OCI-LY1 (cell line): Measurements from ENCODE around the gene CRYAB.

Experiments
- H2AFZ ChIP-seq: fragments of 200-600 bp; sonication (generic), shearing (Covaris generic); 2 replicates; pipeline ENCODE4 v1.6.0; 2014; ENCODE audit warnings: antibody characterized with exemption, mild to moderate bottlenecking, low read length
- H3F3A ChIP-seq: fragments of 200-600 bp; sonication (generic), shearing (Covaris generic); 2 replicates; pipeline ENCODE4 v1.6.0; 2014; ENCODE audit warnings: mild to moderate bottlenecking, antibody characterized with exemption, low read length, moderate library complexity; ENCODE audit not compliant: insufficient read depth
- H3K27ac ChIP-seq: fragments of 200-600 bp; sonication (generic); 2 replicates; pipeline ENCODE4 v1.5.1; 2014; ENCODE audit warnings: low read length, mixed run types, mild to moderate bottlenecking, low read depth; ENCODE audit not compliant: poor library complexity, severe bottlenecking
- H3K27me3 ChIP-seq: fragments of 200-600 bp; sonication (generic); 2 replicates; pipeline ENCODE4 v1.6.0; 2014; ENCODE audit warnings: antibody characterized with exemption, mild to moderate bottlenecking, low read length, moderate library complexity; ENCODE audit not compliant: insufficient read depth
- H3K36me3 ChIP-seq: fragments of 200-600 bp; sonication (generic); 2 replicates; pipeline ENCODE4 v1.6.1; 2014; ENCODE audit warnings: mild to moderate bottlenecking, antibody characterized with exemption, low read length, moderate library complexity, mixed read lengths; ENCODE audit not compliant: insufficient read depth
- H3K4me1 ChIP-seq: fragments of 200-600 bp; sonication (generic); 2 replicates; pipeline ENCODE4 v1.5.1; 2014; ENCODE audit warnings: mild to moderate bottlenecking, low read length, moderate library complexity; ENCODE audit not compliant: insufficient read depth, severe bottlenecking
- H3K4me2 ChIP-seq: fragments of 200-600 bp; sonication (generic), shearing (Covaris generic); 2 replicates; pipeline ENCODE4 v1.6.1; 2014; ENCODE audit warnings: low read length
- H3K4me3 ChIP-seq: fragments of 200-600 bp; sonication (generic); 2 replicates; pipeline ENCODE4 v1.5.1; 2014; ENCODE audit warnings: low read length, low read depth, mild to moderate bottlenecking, mixed read lengths; ENCODE audit not compliant: poor library complexity, severe bottlenecking
- H3K79me2 ChIP-seq: fragments of 200-600 bp; shearing (Covaris generic); 2 replicates; pipeline ENCODE4 v1.6.1; 2016; ENCODE audit warnings: mixed run types, low read length, mixed read lengths; ENCODE audit not compliant: insufficient read depth
- H3K9ac ChIP-seq: fragments of 200-600 bp; sonication (generic), shearing (Covaris generic); 2 replicates; pipeline ENCODE4 v1.6.1; 2014; ENCODE audit warnings: mild to moderate bottlenecking, low read length, mixed read lengths
- H3K9me2 ChIP-seq: fragments of 200-600 bp; sonication (generic), shearing (Covaris generic); 2 replicates; pipeline ENCODE4 v1.6.1; 2014; ENCODE audit warnings: low read depth, mild to moderate bottlenecking, low read length, mixed read lengths
- H3K9me3 ChIP-seq: fragments of 200-600 bp; shearing (Covaris generic); 2 replicates; pipeline ENCODE4 v1.6.1; 2014; ENCODE audit warnings: low read length, mixed read lengths
- H4K20me1 ChIP-seq: fragments of 200-600 bp; sonication (generic), shearing (Covaris generic); 2 replicates; pipeline ENCODE4 v1.6.0; 2016; ENCODE audit warnings: mild to moderate bottlenecking, low read length; ENCODE audit not compliant: insufficient read depth
- EZH2 ChIP-seq: fragments of 200-600 bp; sonication (generic), shearing (Covaris generic); IDR thresholded peaks from 2 replicates; pipeline ENCODE4 v1.8.0; 2017; ENCODE audit warnings: borderline replicate concordance, mixed run types, mild to moderate bottlenecking, antibody characterized with exemption, low read length, moderate library complexity, mixed read lengths
- TF ChIP-seq, protein P1 (sequence below): fragments of 200-600 bp; sonication (generic), shearing (Covaris generic); IDR thresholded peaks from 2 replicates; pipeline ENCODE4 v1.5.1; 2017; ENCODE audit warnings: mild to moderate bottlenecking, antibody characterized with exemption, low read length, moderate library complexity, mixed read lengths

Gene CRYAB

DNA sequence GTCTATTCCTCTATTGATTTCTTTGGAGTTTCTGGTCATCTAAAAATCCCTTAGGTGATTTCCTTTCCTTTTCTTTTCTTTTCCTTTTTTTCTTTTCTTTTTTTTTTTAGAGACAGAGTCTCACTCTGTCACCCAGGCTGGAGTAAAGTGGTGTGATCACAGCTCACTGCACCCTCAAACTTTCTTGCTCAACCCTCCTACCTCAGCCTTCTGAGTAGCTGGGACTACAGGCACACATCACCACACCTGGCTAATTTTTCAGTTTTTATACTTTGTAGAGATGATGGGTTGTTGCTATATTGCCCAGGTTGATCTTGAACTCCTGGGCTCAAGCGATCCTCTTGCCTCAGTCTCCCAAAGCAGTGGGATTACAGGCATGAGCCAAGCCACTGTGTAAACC lies 5.2 kb upstream of the CRYAB start:
- H3K4me3 ChIP-seq: no peak overlapping the region
- H3K27me3 ChIP-seq: peaks cover 7% of the 10 kb centered on the region; the same call in 1 of the 2 replicates
- H3K9ac ChIP-seq: no peak overlapping the region
- no peaks in the 10 kb centered on the region for H3F3A ChIP-seq
- no peaks in the 10 kb centered on the region for H3K9me3 ChIP-seq
- no peaks in the 10 kb centered on the region for H4K20me1 ChIP-seq
- no peak overlapping the region for H3K27ac ChIP-seq
- H2AFZ ChIP-seq: no peak overlapping the region
- H3K79me2 ChIP-seq: no peaks in the 10 kb centered on the region
- H3K4me1 ChIP-seq: no peaks in the 10 kb centered on the region
- no peaks in the 10 kb centered on the region for H3K36me3 ChIP-seq
- no peaks in the 10 kb centered on the region for H3K9me2 ChIP-seq
- TF ChIP-seq, protein P1, sequence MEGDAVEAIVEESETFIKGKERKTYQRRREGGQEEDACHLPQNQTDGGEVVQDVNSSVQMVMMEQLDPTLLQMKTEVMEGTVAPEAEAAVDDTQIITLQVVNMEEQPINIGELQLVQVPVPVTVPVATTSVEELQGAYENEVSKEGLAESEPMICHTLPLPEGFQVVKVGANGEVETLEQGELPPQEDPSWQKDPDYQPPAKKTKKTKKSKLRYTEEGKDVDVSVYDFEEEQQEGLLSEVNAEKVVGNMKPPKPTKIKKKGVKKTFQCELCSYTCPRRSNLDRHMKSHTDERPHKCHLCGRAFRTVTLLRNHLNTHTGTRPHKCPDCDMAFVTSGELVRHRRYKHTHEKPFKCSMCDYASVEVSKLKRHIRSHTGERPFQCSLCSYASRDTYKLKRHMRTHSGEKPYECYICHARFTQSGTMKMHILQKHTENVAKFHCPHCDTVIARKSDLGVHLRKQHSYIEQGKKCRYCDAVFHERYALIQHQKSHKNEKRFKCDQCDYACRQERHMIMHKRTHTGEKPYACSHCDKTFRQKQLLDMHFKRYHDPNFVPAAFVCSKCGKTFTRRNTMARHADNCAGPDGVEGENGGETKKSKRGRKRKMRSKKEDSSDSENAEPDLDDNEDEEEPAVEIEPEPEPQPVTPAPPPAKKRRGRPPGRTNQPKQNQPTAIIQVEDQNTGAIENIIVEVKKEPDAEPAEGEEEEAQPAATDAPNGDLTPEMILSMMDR: no peak
- no peak for TF ChIP-seq EZH2
- H3K4me2 ChIP-seq: no peak overlapping the region

DNA sequence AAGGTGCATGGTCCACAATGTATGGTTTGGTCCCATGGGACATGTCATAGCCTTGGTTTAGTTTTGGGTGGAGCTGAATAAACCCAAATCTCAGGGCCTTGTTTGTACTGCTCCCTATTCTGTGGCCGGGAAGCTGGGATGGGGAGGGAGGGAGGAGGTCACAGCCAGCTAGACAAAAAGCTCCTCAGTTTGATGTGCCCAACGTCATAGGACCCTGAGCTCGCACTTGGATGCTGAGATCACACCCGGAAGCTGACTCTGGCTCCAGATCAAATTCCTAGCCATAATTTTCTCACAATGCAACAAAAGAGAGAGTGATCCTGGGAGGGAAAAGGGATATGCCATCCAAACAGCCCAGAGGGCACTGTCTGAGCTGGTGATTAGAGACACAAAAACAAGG lies 2.4 kb upstream of the CRYAB start:
- Histone ChIP-seq H3K9me3 (no peaks in the 10 kb centered on the region), H3K4me2 (no peak overlapping the region), H3K36me3 (no peaks in the 10 kb centered on the region), H4K20me1 (no peaks in the 10 kb centered on the region), H3K4me1 (no peaks in the 10 kb centered on the region), H3F3A (no peaks in the 10 kb centered on the region), H3K9ac (no peak overlapping the region), H3K4me3 (no peak overlapping the region), H2AFZ (no peak overlapping the region), H3K27me3 (peaks cover 7% of the 10 kb centered on the region; the same call in 1 of the 2 replicates), H3K27ac (no peak overlapping the region), H3K9me2 (no peaks in the 10 kb centered on the region), H3K79me2 (no peaks in the 10 kb centered on the region)
- TF ChIP-seq, protein P1: no peak
- no peak for TF ChIP-seq EZH2

DNA sequence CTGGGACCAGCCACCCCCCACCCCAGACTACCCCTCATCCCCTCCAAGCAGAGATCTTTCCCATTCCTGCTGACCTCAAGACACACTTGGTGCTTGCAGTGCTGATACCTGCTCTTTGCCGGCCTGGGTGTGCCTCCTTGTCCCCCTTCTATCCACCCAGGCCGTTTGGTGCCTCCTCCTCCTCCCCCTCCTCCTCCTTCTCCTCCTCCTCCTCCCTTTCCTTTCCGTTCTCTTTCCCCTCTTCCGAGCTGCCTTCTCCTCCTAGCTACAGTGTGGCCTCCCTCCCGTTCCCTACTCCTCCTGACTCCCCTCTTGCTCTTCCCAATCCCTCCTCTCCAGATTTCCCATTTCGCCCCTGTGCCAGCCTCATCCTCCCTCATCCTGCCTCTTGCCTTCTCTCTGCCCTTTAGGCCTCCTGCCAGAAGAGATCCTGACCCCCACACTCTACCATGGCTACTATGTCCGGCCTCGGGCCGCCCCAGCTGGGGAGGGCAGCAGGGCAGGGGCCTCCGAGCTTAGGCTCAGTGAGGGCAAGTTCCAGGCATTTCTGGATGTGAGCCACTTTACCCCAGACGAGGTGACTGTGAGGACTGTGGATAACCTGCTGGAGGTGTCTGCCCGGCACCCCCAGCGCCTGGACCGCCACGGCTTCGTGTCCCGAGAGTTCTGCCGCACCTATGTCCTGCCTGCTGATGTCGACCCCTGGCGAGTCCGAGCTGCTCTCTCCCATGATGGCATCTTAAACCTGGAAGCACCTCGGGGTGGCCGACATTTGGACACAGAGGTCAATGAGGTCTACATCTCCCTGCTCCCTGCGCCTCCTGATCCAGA lies 1.7 kb upstream of the CRYAB start:
- Histone ChIP-seq H3K27ac (no peak overlapping the region), H3K36me3 (no peaks in the 10 kb centered on the region), H3K9me3 (no peaks in the 10 kb centered on the region), H3K4me1 (no peaks in the 10 kb centered on the region), H3K79me2 (no peaks in the 10 kb centered on the region), H2AFZ (no peak overlapping the region), H3F3A (no peaks in the 10 kb centered on the region), H3K9me2 (no peaks in the 10 kb centered on the region), H4K20me1 (no peaks in the 10 kb centered on the region), H3K4me3 (no peak overlapping the region), H3K27me3 (peaks cover 7% of the 10 kb centered on the region; the same call in 1 of the 2 replicates), H3K4me2 (no peak overlapping the region), H3K9ac (no peak overlapping the region)
- no peak for TF ChIP-seq EZH2
- TF ChIP-seq, protein P1: no peak
